22Rv1 (cell line): ENCODE data around the gene ZNF365.

Experiments used
- ZFX ChIP-seq: fragments of 450-650 bp; IDR thresholded peaks from 2 replicates; pipeline ENCODE4 v1.6.1; 2017; ENCODE audit warnings: antibody characterized with exemption, borderline replicate concordance
- TF ChIP-seq, protein P1 (sequence below): fragments of 450-650 bp; IDR thresholded peaks from 2 replicates; pipeline ENCODE4 v1.5.1; 2017; ENCODE audit warnings: mild to moderate bottlenecking

DNA sequence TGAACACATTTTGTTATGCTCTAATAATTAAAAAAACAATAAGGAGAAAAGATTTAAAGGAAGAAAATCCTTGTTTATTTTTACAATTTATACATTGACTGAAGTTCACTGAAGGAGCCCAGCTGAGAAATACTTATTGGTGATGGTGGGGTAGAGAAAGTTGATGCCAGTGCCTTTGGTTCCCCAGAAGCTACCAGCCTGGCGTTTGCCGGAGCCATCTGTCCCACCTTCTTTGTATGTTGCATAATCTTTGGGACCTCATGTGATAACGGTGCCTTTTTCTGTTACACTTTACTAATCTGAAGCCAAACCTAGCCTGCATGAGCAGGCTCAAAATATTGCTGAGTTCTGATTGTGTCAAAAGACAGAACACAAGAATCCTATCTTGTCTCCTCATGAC lies 22.7 kb downstream of the ZNF365 start:
- TF ChIP-seq, protein P1, sequence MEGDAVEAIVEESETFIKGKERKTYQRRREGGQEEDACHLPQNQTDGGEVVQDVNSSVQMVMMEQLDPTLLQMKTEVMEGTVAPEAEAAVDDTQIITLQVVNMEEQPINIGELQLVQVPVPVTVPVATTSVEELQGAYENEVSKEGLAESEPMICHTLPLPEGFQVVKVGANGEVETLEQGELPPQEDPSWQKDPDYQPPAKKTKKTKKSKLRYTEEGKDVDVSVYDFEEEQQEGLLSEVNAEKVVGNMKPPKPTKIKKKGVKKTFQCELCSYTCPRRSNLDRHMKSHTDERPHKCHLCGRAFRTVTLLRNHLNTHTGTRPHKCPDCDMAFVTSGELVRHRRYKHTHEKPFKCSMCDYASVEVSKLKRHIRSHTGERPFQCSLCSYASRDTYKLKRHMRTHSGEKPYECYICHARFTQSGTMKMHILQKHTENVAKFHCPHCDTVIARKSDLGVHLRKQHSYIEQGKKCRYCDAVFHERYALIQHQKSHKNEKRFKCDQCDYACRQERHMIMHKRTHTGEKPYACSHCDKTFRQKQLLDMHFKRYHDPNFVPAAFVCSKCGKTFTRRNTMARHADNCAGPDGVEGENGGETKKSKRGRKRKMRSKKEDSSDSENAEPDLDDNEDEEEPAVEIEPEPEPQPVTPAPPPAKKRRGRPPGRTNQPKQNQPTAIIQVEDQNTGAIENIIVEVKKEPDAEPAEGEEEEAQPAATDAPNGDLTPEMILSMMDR: no peak
- TF ChIP-seq ZFX: no peak
